ENCODE results near the gene PCSK2.

Gene PCSK2

GRCh38 chr20:17406051-17406590 lies 179.3 kb downstream of the PCSK2 start:
- DNase-seq = no peak

DNA sequence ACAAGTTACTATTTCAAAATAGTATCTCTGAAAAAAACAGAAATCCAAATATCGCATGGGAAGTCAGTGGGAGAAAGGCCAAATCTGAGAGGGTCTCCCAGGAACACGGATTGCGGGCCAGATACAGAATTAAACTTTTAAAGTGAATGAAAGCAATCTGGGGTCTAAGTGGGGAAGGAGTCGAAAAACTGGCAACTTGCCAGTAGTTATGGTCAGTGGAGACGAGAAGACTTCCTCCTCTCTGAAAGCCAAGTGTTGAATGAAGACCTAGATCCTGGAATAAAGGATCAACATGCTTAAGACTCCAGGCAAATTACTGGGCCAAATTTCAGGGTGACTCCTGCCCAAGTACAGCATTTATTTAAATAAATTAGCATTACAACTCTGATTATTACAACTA lies 180.7 kb downstream of the PCSK2 start:
- DNase-seq = no peak

GRCh38 chr20:17417225-17417624 lies 190.4 kb downstream of the PCSK2 start:
- no peak for DNase-seq

- DNase-seq = no peak
Measured at GRCh38 chr20:17418737-17419136, 191.9 kb downstream of the PCSK2 start.

DNA sequence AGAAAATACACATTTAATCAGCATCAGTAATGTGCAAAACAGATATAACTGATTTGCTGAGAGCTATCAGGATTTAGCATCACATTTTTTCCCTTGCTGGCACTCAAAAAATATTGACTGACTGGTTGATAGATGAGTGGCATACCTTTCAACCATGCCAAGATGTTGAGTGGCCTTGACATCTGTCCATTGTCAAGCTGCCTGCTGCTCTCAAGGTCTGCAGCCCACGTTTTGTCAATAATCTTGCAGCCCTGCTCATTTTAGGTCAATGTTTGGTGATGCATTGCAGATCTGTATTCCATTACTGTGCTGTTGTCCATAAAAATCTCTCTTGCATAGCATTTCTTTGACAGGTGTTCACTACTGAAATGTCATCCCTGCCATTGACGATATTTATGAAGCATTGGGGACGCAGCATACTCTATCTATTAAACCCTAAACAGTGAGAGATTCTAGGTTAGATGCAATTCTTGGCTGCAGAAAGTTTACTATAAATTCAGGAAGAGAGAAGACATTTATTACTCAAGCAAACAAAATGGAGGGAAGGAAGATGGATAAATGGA lies 192.7 kb downstream of the PCSK2 start:
- no peak for DNase-seq

- DNase-seq = no peak
Measured at GRCh38 chr20:17421493-17421892, 194.7 kb downstream of the PCSK2 start.

DNA sequence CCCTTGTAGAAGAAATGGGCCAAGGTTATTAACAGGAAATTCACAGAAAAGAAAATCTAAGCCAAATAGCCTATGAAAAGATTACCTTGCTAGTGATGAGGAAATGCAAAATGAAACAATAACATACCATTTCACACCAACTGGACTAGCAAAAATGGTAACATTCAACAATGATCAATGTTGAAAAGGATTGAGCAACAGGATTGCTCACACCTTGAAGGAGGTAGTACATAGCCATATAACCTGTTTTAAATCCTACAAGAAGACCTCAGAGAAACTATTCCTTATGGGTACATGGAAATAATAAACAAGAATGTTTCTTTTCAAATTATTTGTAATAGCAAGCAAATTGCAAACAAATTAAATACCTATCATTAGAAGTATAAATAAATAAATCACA lies 196.9 kb downstream of the PCSK2 start:
- DNase-seq = no peak

DNA sequence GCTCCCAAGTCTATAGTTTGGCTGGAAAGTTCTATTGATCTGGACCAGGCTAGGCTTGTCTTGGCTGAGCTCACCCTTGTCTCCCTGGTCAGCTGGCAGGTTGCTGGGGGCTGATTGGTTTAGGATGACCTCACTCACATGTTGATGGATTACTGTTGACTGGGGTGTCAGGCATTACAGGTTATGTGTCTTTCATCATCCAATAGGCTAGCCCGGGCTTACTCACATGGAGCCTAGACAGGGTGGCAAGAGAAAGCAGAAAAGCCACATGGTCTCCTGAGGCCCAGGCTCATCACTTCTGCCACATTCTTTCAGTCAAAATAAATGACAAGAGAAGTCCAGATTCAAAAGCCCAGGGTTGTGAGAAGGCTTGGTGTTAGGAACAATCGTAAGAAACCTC lies 200.8 kb downstream of the PCSK2 start:
- no peak for DNase-seq

DNA sequence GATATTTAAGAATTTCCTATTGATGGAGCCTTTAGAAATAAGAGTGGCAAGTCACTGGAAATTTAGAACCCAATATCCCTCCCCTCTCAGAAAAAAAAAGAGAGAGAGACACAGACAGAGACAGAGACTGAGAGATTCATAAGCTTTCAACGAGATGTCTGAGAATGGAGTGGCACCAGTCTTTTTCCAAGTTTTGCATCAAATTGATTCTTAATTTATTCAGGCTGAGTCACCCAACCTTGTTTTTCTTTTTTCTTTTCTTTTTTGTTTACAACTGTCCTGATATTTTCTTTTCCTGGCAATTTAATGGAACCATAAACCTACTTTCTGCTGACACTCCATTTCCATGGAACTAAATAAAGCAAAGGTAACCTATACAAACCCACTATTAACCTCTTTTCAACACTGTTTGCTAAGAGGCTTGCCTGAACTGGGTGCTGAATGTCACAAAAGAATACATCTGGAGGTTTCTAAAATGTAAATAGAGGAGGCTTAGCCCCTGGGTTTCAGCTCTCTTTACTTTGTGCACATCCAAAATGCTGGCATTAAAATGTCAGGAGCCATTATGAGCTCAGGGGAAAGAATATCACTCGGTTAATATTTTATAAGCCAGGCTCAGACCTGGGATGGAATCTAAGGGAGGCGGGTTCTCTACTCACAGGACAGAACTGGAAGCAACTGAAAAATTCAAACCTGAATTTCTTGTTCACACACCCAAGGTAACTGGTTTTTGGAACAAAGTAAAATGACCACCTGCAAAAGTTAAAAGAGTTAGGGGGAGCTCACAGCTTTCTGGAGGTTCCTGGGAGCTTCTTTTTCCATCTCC lies 203.5 kb downstream of the PCSK2 start:
- no peak for DNase-seq

DNA sequence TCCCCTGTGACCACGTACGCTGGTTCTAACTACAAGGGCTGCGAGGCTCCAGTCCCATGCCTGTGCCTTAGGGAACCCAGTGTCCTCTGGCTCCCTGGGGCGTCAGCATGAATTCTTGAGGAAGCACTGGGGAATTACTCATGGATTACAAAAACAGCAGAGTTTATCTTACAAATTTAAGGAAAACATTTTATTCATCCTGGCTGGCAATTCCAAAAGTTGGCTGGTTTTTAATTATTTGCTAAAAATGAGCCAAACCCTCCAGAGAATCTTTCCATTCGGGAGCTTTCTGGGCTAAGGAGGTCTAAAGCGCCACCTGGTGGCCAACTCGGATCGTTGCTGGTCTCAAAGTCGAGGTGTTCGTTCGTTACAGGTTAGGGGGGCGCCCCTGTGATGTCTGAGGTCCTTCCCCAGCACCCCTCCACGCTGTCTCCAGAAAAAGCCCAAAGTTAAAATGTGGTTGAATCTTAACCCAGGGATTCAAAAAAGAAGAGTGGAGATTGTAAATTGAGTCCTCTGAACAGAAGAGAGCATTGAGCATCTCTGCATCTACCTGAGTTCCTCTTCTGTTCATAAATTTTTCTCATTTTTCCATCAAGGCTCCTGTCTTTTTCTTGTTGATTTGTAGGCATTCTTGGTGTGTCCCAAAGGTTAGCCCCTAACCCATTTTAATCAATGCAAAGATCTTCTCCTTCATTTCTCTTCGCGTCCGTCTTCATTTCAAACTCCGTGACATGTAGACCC lies 205.0 kb downstream of the PCSK2 start:
- peak; percentile 63 for DNase-seq

DNA sequence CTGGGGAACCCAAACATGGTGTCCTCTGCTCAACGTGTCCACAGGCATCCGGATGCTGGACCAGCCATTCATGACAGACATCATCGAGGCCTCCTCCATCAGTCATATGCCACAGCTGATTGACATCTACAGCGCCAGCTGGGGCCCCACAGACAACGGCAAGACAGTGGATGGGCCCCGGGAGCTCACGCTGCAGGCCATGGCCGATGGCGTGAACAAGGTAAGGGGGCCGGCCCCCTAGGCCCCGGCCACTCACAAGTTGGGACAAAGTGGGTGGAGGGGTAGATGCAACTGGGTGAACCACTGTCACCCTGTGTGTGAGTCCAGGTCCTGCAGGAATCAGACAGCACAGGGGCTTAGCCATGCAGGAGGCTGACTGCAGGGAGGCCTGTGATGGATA lies 209.8 kb downstream of the PCSK2 start:
- no peak for DNase-seq

DNA sequence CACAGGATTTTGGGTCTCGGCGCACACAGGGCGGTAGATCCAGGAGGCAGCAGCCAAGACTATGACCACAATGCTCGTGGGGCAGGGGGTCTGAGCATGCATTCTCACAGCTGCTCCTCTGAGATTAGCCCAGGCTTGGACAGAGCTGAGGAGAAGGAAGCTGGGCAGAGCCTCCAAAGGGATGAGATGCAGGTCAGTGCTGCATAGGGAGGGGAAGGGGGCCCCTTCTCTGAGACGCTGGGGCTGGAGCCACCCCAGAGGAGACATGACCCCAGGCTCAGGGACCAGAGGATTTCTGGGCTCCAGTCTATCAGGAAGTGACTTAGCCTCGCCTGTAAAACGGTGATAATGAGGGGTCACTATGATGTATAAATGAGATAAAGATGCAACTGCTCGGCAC lies 210.4 kb downstream of the PCSK2 start:
- DNase-seq = no peak

DNA sequence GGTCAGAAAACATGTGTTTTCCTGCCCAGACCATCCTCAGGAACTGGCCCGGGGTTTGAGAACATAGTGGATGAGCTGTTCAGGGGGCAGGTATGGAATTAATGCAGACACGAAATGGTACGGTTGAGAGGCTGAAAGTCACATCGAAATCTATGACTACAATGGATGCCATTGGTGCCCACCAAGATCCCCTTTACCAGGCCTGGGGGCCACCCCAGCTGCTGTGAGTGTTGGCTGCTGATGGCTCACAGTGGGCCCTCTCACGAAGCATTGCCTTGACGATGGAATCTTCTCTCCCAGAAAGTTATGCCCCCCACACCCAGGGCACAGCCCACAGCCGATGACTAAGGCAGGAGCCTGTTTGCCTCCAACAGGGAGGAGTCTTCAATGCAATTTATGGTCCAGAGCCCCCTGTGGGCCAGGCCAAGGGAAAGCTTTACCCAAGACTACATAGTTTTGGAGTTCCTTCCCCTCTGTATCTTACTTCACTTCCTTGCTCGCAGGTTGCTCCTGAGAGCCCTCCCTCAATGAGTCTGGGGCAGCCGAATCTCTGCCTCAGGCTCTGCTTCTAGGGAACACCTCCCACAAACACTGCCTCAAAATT lies 211.7 kb downstream of the PCSK2 start:
- DNase-seq = no peak

- DNase-seq = no peak
Measured at GRCh38 chr20:17439616-17440296, 212.9 kb downstream of the PCSK2 start.

DNA sequence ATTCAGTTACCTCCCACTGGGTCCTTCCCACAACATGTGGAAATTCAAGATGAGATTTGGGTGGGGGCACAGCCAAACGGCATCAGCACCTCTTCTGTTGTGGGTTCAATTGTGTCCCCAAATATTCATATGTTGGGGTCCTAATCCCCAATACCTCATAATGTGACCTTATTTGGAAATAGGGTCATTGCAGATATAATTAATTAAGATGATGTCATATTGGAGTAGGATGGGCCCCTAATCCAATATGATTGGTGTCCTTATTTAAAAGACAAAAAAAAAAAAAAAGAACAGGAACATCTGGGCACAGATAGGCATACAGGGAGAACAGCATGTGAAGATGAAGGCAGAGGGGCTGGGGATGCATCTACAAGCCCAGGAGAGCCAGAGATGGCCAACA lies 214.9 kb downstream of the PCSK2 start:
- DNase-seq = no peak

- no peak for DNase-seq
Measured at GRCh38 chr20:17442588-17442987, 215.7 kb downstream of the PCSK2 start.

DNA sequence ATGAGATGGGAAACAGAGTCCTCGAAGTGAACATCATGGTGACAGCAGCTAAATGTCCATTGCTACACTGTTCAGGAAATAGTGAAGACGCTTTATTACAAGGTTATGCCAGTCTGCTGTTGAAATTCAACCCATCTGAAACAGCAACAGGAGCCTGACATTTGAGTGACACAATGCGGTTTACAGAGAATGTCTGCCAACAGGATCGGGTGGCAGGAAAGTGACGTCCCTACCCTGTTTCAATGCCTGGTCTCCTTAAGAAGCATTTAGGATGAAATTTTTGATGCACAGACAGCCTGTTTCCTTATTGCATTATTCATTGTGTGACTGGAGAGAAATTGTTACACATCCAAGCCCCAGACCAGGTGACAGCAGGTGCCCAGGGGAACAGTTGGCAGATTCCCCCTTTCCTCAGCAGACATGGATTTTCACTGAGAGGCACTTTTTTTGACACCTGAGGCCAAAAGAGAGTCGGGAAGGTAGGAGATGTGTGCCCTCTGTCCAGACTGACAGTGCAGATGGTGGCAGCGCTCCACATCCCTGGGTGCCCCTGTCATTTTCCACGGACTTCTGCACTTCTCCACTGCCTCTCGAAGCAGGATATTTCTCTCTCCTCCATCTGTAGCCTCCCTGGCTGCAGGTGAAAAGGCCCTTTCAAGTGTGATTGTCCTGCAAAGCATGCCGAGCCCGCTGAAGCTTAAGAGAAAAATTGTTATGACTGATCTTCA lies 216.5 kb downstream of the PCSK2 start:
- no peak for DNase-seq

DNA sequence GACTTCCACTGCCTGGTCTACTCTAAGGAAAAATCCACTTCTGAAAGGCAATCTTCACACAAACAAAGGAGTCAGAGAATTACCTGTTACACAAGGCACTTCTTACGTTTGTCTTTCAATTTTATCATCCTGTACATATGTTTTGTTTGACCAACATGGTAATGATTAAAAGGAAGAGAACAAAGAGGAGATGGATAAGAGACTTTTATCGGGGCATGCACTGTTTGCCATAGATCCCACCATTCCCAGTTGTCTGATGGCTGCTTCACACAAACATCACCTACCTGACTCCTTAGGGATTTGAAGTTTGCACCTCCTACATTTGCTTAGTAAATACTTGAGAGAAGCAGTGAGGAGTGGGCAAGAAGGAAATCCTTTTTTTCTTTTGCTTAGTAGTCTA lies 217.3 kb downstream of the PCSK2 start:
- DNase-seq = no peak

DNA sequence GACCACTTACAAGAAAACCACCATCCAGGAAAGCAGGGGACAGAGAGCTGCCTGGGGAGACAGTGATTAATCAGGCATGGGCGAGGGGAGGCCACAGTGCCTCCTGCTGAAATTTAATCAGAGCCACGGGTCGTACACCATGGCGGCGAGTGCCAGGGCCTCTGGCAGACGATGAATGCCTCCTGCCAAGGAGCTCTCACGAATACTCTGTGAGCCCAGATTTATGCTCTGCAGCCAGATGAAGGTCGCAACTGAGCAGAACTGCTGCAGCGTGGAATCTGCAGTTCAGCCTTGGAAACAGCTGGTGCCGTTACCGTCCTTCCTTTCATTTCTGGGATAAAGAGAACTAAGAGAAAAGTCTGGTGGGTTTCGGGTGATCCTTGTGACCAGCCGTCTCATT lies 218.7 kb downstream of the PCSK2 start:
- DNase-seq = no peak

GRCh38 chr20:17446171-17446570 lies 219.3 kb downstream of the PCSK2 start:
- DNase-seq = no peak

GRCh38 chr20:17448071-17448470 lies 221.2 kb downstream of the PCSK2 start:
- no peak for DNase-seq

- DNase-seq = no peak
Measured at GRCh38 chr20:17449031-17449430, 222.2 kb downstream of the PCSK2 start.
